Activated B cell treated with CpG ODN at 0.5 μM for 24 hours (primary cell): ENCODE results near the gene INO80D. TPM values are rescaled to one million over a fixed set of nuclear protein-coding genes. Genes with fewer than 3 reads are reported as not detected.
"Not testable (repeated sequence)": the region's sequence is repeated elsewhere in the genome, so short reads cannot be mapped to it uniquely, and the experiment has no call there.

ENCODE experiments used
- ATAC-seq: fragments of 200-7000 bp; cut with Tn5 transposase; one replicate; pipeline ENCODE4 v1.10.0; 2021; ENCODE audit warnings: low read depth, mild to moderate bottlenecking, moderate library complexity
- CTCF ChIA-PET: fragments of 350-600 bp; sonication (Branson Sonifier 250); formaldehyde crosslinking; loops from one replicate; lab custom pipeline; 2021; ENCODE audit warnings: antibody characterized with exemption; lab: Charles Lee
- POLR2A ChIA-PET: fragments of 350-600 bp; sonication (Branson Sonifier 250); formaldehyde crosslinking; loops from one replicate; lab custom pipeline; 2021; ENCODE audit warnings: antibody characterized with exemption; lab: Charles Lee
- DNase-seq: peaks from one replicate; pipeline ENCODE4 v3.0.0; 2022
- H3K27ac Mint-ChIP-seq: one replicate; pipeline ENCODE4 v1.8.0; 2020; ENCODE audit warnings: mixed read lengths
- H3K27me3 Mint-ChIP-seq: one replicate; pipeline ENCODE4 v1.8.0; 2021; ENCODE audit warnings: mixed read lengths
- H3K36me3 Mint-ChIP-seq: one replicate; pipeline ENCODE4 v1.8.0; 2021; ENCODE audit warnings: low read depth, mixed read lengths
- H3K4me1 Mint-ChIP-seq: one replicate; pipeline ENCODE4 v1.8.0; 2021; ENCODE audit warnings: mixed read lengths
- H3K4me3 Mint-ChIP-seq: one replicate; pipeline ENCODE4 v1.8.0; 2020; ENCODE audit warnings: mild to moderate bottlenecking, mixed read lengths
- H3K9me3 Mint-ChIP-seq: one replicate; pipeline ENCODE4 v1.8.0; 2020; ENCODE audit warnings: mixed read lengths
- intact Hi-C: fragments of 100-400 bp; cut with micrococcal nuclease; formaldehyde crosslinking; loops from one replicate; pipeline ENCODE4 v1.15.1; 2024
- total RNA-seq: library from RNA; stranded (reverse); gene quantifications from 2 replicates; pipeline ENCODE4 v1.2.3, GENCODE V29; 2022
- TF ChIP-seq, protein P1 (sequence below): fragments of 200-600 bp; IDR thresholded peaks from one replicate; pipeline ENCODE4 v1.8.0; 2022; ENCODE audit warnings: antibody characterized with exemption, mild to moderate bottlenecking

Gene INO80D
- total RNA-seq, 1 donor from 2014 or later = 53.1 TPM

DNA sequence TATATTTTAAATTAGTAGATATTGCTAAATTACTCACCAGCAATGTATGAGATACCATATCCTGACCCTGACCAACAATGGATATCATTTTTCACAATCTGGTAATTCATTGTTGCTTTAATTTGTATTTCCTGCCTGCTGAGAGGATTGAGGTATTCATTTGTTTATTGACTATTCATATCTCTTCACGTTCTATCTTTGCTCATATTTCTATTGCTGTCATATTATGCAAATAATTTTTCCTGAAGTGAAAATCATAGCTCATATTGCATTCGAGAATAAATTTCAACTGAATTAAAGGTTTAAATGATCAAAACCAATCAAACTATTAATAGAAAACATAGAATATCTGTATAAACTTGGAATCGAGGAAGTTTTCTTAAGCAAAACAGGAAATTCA is 31.0 kb downstream of the INO80D start:
- intact Hi-C loops = loop anchor here (5.0 kb wide), 1 partner anchor 63 kb away; no protein-coding TSS in a partner anchor
- TF ChIP-seq, protein P1, sequence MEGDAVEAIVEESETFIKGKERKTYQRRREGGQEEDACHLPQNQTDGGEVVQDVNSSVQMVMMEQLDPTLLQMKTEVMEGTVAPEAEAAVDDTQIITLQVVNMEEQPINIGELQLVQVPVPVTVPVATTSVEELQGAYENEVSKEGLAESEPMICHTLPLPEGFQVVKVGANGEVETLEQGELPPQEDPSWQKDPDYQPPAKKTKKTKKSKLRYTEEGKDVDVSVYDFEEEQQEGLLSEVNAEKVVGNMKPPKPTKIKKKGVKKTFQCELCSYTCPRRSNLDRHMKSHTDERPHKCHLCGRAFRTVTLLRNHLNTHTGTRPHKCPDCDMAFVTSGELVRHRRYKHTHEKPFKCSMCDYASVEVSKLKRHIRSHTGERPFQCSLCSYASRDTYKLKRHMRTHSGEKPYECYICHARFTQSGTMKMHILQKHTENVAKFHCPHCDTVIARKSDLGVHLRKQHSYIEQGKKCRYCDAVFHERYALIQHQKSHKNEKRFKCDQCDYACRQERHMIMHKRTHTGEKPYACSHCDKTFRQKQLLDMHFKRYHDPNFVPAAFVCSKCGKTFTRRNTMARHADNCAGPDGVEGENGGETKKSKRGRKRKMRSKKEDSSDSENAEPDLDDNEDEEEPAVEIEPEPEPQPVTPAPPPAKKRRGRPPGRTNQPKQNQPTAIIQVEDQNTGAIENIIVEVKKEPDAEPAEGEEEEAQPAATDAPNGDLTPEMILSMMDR = no peak
- Mint-ChIP-seq H3K27ac (no peak overlapping the region), H3K36me3 (peaks cover 68% of the 10 kb centered on the region), H3K4me3 (no peak overlapping the region), H3K9me3 (peaks cover 2% of the 10 kb centered on the region), H3K27me3 (no peaks in the 10 kb centered on the region), H3K4me1 (peaks cover 13% of the 10 kb centered on the region)
- no peak for DNase-seq
- CTCF ChIA-PET = no interaction called here
- ATAC-seq = no peak
- POLR2A ChIA-PET = no interaction called here

DNA sequence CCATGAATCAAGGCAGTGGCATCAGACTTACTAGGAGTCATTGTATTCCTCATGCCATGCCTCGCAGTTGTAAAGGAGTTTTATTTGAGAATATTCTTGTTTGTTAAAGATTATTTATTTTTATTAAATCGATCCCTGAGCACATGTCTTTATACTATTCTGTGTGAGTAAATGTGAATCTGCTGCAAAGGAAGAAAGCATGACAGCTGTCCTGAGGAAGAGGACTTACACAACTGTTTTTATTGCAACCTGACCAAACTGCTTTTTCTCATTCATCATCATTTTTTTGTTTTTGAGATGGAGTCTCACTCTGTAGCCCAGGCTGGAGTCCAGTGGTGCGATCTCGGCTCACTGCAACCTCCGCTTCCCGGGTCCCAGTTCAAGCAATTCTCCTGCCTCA is 34.1 kb downstream of the INO80D start:
- H3K27ac Mint-ChIP-seq = no peak overlapping the region
- H3K36me3 Mint-ChIP-seq = peaks cover 68% of the 10 kb centered on the region
- peaks cover 2% of the 10 kb centered on the region for H3K9me3 Mint-ChIP-seq
- ATAC-seq (no peak), DNase-seq (no peak)
- POLR2A ChIA-PET = no interaction called here
- H3K4me3 Mint-ChIP-seq = no peak overlapping the region
- TF ChIP-seq, protein P1 = no peak
- CTCF ChIA-PET = no interaction called here
- intact Hi-C loops = no loop called here
- no peaks in the 10 kb centered on the region for H3K27me3 Mint-ChIP-seq
- H3K4me1 Mint-ChIP-seq = peaks cover 13% of the 10 kb centered on the region

DNA sequence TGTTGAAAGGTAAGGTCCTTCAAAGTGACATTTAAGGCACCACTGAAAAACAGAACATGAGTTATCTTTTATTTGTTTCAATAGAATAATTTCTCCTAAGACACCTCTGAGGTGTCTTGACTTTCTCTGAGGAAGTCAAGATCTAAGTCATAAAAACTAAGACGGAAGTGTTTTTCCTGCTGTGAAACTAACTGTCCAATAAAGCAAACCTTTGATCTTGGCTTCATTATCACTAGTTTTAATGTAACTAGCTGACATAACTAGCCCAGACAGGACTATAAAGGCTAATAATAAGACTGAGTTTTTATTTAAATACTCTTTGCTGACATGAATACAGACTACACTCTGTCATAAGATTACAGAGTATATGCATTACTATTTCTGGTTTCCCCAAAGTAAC is 36.6 kb downstream of the INO80D start:
- no peak overlapping the region for H3K4me3 Mint-ChIP-seq
- TF ChIP-seq, protein P1 = no peak
- no peaks in the 10 kb centered on the region for H3K27me3 Mint-ChIP-seq
- peaks cover 71% of the 10 kb centered on the region for H3K36me3 Mint-ChIP-seq
- H3K4me1 Mint-ChIP-seq = no peaks in the 10 kb centered on the region
- DNase-seq (no peak), ATAC-seq (no peak)
- POLR2A ChIA-PET = no interaction called here
- CTCF ChIA-PET = no interaction called here
- intact Hi-C loops = no loop called here
- peaks cover 2% of the 10 kb centered on the region for H3K9me3 Mint-ChIP-seq
- H3K27ac Mint-ChIP-seq = no peak overlapping the region

DNA sequence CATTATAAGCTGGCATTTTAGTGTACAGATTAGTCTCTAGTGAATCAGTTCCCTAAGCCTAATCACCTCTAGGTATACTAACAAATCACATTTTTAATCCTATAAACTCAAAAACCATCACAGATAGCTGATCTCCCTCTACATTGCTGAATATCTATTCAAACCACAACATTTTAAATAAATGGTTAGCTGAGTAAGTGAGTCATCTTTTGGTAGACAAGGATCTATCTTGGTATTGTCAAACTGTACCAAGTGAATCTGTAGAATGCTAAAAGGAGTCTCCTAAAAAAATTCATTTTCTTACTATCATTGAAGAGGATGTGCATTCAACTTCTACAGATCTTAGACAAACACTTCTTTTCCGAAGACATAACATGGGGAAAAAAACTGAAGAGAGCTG is 40.7 kb downstream of the INO80D start:
- ATAC-seq = no peak
- Mint-ChIP-seq H3K4me1 (peaks cover 7% of the 10 kb centered on the region), H3K27me3 (no peaks in the 10 kb centered on the region), H3K27ac (no peak overlapping the region), H3K36me3 (peaks cover 80% of the 10 kb centered on the region), H3K9me3 (no peaks in the 10 kb centered on the region), H3K4me3 (no peak overlapping the region)
- intact Hi-C loops = no loop called here
- no peak for DNase-seq
- TF ChIP-seq, protein P1 = no peak
- ChIA-PET CTCF (no interaction called here), POLR2A (no interaction called here)

DNA sequence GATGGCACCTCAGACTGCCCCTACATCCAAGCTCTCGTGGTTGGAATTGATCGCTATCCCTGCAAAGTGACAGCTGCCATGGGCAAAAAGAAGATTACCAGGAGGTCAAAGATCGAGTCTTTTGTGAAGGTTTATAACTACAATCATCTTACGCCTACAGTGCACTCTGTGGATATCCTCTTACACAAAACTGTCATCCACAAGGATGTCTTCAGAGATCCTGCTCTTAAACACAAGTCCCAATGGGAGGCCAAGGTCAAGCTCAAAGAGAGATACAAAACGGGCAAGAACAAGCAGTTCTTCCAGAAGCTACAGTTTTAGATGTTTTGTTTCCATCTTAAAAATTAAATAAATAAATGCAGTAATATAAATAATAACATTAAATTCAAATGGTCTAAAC is 45.4 kb downstream of the INO80D start:
- Mint-ChIP-seq H3K4me1 (peaks cover 7% of the 10 kb centered on the region), H3K27me3 (no peaks in the 10 kb centered on the region), H3K4me3 (no peak overlapping the region), H3K9me3 (peaks cover 5% of the 10 kb centered on the region), H3K27ac (no peak overlapping the region), H3K36me3 (peaks cover 84% of the 10 kb centered on the region)
- TF ChIP-seq, protein P1 = no peak
- ChIA-PET POLR2A (no interaction called here), CTCF (no interaction called here)
- DNase-seq (no peak), ATAC-seq (no peak)
- intact Hi-C loops = no loop called here

DNA sequence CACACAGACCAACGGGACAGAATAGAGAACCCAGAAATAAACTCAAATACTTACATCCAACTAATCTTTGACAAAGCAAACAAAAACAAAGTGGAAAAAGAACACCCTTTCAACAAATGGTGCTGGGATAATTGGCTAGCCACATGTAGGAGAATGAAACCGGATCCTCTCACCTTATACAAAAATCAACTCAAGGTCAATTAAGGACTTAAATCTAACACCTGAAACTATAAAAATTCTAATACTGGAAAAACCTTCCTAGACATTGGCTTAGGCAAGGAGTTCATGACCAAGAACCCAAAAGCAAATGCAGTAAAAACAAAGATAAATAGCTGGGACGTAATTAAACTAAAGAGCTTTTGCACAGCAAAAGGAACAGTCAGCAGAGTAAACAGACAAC is 50.6 kb downstream of the INO80D start:
- DNase-seq, POLR2A ChIA-PET, H3K4me3 Mint-ChIP-seq, CTCF ChIA-PET, H3K27me3 Mint-ChIP-seq, H3K27ac Mint-ChIP-seq, intact Hi-C loops, ATAC-seq: not testable (repeated sequence)
- H3K9me3 Mint-ChIP-seq = peaks cover 21% of the 10 kb centered on the region
- H3K4me1 Mint-ChIP-seq = peaks cover 34% of the 10 kb centered on the region
- H3K36me3 Mint-ChIP-seq = peaks cover 90% of the 10 kb centered on the region

DNA sequence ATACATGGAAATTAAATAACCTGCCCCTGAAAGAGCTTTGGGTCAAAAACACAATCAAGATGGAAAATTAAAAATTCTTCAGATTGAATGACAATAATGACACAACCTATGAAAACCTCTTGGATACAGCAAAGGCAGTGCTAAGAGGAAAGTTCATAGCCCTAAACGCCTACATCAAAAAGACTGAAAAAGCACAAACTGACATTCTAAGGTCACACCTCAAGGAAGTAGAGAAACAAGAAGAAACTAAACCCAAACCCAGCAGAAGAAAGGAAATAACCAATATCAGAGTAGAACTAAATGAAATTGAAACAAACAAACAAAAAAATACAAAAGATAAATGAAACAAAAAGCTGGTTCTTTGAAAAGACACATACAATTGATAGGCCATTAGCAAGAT is 52.5 kb downstream of the INO80D start:
- Mint-ChIP-seq H3K4me1 (peaks cover 34% of the 10 kb centered on the region), H3K9me3 (peaks cover 21% of the 10 kb centered on the region), H3K36me3 (peaks cover 92% of the 10 kb centered on the region)
- DNase-seq, H3K27me3 Mint-ChIP-seq, POLR2A ChIA-PET, H3K27ac Mint-ChIP-seq, H3K4me3 Mint-ChIP-seq, intact Hi-C loops, CTCF ChIA-PET, ATAC-seq: not testable (repeated sequence)
